Aorta (tissue), 5 donors: Measurements from ENCODE around the gene GIN1. TPM values are rescaled to one million over a fixed set of nuclear protein-coding genes. Genes with fewer than 3 reads are reported as not detected.

Experiments used
- ATAC-seq: fragments of 200-7000 bp; cut with Tn5 transposase; one replicate; pipeline ENCODE4 v1.9.1; 2022; ENCODE audit warnings: moderate library complexity; ENCODE audit not compliant: low FRiP score
- DNase-seq, 2 donors: peaks; one replicate each; pipeline ENCODE4 v3.0.0-alpha.2; 2020
- H3K27ac ChIP-seq, 2 donors: one replicate each; pipeline ENCODE4 v1.5.1; 2013; ENCODE audit warnings: low read length in 2 of 2, mild to moderate bottlenecking in 2 of 2, moderate library complexity in 2 of 2, control low read depth in 1 of 2, inconsistent platforms in 1 of 2, low read depth in 1 of 2
- H3K27me3 ChIP-seq, 2 donors: one replicate each; pipeline ENCODE4 v1.6.1; 2013; ENCODE audit warnings: control low read depth in 1 of 2, low read length in 1 of 2, mild to moderate bottlenecking in 1 of 2, moderate library complexity in 1 of 2; ENCODE audit not compliant: insufficient read depth in 2 of 2, control insufficient read depth in 1 of 2
- H3K36me3 ChIP-seq, 2 donors: one replicate each; pipeline ENCODE4 v1.6.1; 2013; ENCODE audit warnings: control low read depth in 1 of 2, low read length in 1 of 2, mild to moderate bottlenecking in 1 of 2; ENCODE audit not compliant: insufficient read depth in 2 of 2, control insufficient read depth in 1 of 2
- H3K4me1 ChIP-seq, 2 donors: one replicate each; pipeline ENCODE4 v1.6.1; 2013; ENCODE audit warnings: low read length in 2 of 2, control low read depth in 1 of 2, mild to moderate bottlenecking in 1 of 2, moderate library complexity in 1 of 2; ENCODE audit not compliant: insufficient read depth in 2 of 2, control insufficient read depth in 1 of 2
- H3K4me3 ChIP-seq, 2 donors: one replicate each; pipeline ENCODE4 v1.5.1; 2013; ENCODE audit warnings: low read length in 2 of 2, control low read depth in 1 of 2, mild to moderate bottlenecking in 1 of 2
- H3K9me3 ChIP-seq: one replicate; pipeline ENCODE4 v1.6.1; 2013; ENCODE audit warnings: mild to moderate bottlenecking, low read length; ENCODE audit not compliant: control insufficient read depth
- WGBS, 2 donors: extraction: QIAGEN DNeasy Blood & Tissue Kit; methylation state at CpG; one replicate each; pipeline ENCODE4 v1.1.7; 2013; 5-methylcytosine and 5-hydroxymethylcytosine counted together
- intact Hi-C, 2 donors: fragments of 100-400 bp; cut with DNase I; formaldehyde crosslinking; loops; one replicate each; pipeline versions ENCODE4 v1.14.2 to v1.15.0; 2022
- polyA plus RNA-seq, 2 donors: library from polyadenylated mRNA; stranded (reverse); fragments of 200-250 nt; gene quantifications; one replicate each; pipeline ENCODE4 v1.2.3, GENCODE V29; 2013
- total RNA-seq, 2 donors: library from RNA; stranded (reverse); fragmentation: NEBNext Ultra II Directional; extraction: Animal tissue kit (Norgen Biotek cat#: 25700); gene quantifications; one replicate each; pipeline ENCODE4 v1.2.1, GENCODE V29; 2021
- donor health status: healthy with polysubstance abuse.
- donor health status: Bipolar disorder and iron deficiency.
- donor health status: DM: no; HTN: no; CAD: no.
- donor health status: DM: no; HTN: no; CAD: no.
- donor health status: DM: yes; HTN: yes; CAD: no.

The GIN1 gene
- total and polyA plus RNA-seq, 4 donors = 4.2 to 9.2 (median 6.0) TPM

DNA sequence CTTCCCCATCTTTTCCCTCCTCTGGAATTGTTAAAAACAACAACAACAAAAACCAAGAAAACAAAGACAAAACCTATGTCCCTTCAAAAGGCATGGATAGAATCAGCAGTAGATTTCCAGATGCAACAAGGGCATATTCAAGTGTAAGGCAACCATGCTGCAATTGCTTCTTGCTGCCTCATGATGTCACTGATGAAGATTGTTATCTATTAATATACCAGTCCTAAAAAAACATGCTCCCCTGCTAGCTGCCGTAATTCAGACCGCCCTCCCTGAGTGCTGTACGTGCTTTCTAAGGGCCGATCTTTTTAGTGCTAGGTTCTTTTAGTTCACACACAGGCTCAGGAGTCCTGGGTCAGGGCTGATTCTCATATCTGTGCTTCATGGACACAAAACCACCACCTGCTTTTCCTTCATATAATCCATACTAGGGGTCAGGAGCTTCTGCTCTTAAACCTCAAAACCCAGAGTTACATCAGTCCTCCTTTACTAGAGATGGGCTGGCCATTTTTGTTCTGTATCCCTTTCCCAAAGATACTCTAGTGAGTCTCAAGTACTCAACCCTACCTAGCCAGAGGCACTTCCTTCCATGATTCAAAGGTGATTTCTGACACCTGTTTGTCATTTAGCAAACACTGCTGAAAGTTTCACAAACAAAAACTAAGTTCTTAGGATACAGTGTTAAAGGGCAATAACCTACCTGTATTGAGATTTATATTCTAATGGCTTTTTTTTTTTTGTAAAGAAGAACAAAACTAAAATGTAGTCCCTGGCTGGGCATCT lies 82.1 kb downstream of the GIN1 start:
- 60 to 75% methylated on average over 4 of the region's 4 CpGs for WGBS, 2 donors
- intact Hi-C loops = loop anchor here (10.0 kb wide), 2 partner anchors 173 to 253 kb away; no protein-coding TSS in a partner anchor
- H3K9me3 ChIP-seq = no peaks in the 10 kb centered on the region
- no peak overlapping the region for H3K27ac ChIP-seq
- no peaks in the 10 kb centered on the region for H3K4me1 ChIP-seq
- no peak overlapping the region for H3K4me3 ChIP-seq
- ATAC-seq = no peak
- no peak for DNase-seq
- no peaks in the 10 kb centered on the region for H3K27me3 ChIP-seq
- no peaks in the 10 kb centered on the region for H3K36me3 ChIP-seq

DNA sequence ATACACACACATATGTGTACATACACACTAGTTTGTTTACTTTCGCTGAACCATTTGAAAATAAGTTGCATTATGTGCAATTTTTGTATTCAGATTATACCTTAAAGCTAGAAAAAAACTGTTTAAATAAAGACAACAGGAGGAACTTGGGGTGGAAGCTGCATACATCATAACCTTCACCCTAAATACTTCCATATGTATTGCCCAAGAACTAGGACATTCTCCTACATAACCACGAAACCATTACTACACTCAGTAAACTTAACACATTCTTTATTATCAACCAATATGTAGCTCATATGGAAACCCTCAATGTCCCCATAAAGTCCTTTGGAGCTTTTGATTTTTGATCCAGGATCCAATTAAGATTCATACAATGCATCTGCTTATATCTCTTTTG lies 83.3 kb downstream of the GIN1 start:
- intact Hi-C loops = loop anchor here (10.0 kb wide), 2 partner anchors 172 to 252 kb away; no protein-coding TSS in a partner anchor
- no peak overlapping the region for H3K4me3 ChIP-seq
- ATAC-seq (no peak), DNase-seq (no peak)
- WGBS, 2 donors = 95 to 96% methylated on average over 2 of the region's 2 CpGs
- peaks cover 4 to 6% of the 10 kb centered on the region in 2 donors for H3K36me3 ChIP-seq
- no peaks in the 10 kb centered on the region for H3K9me3 ChIP-seq
- H3K4me1 ChIP-seq = no peaks in the 10 kb centered on the region
- no peaks in the 10 kb centered on the region for H3K27me3 ChIP-seq
- no peak overlapping the region for H3K27ac ChIP-seq

Other genes starting within 250 kb of the GIN1 start
- gene PPIP5K2, start 163 bp upstream of the GIN1 start, total RNA-seq = 10 to 100 TPM; 75.1 to 79.4 TPM
- gene PPIP5K2, start 163 bp upstream of the GIN1 start, polyA plus RNA-seq = 10 to 100 TPM; 17.9 to 47.4 TPM
- gene MACIR, start 138.6 kb upstream of the GIN1 start, total RNA-seq = 1 to 10 TPM; 3.8 to 6.2 TPM
- gene MACIR, start 138.6 kb upstream of the GIN1 start, polyA plus RNA-seq = 1 to 10 TPM; 3.2 to 5.9 TPM